Measurements from ENCODE around the gene APBB3. TPM values are rescaled to one million over a fixed set of nuclear protein-coding genes. Genes with fewer than 3 reads are reported as not detected.

APBB3 gene
- total RNA-seq, 2 donors from 2014 or later = 27.0 to 28.3 TPM

GRCh38 chr5:140571105-140571504 lies 6.7 kb upstream of the APBB3 start:
- DNase-seq (no peak), ATAC-seq (no peak)
- no peak overlapping the region for H3K4me3 ChIP-seq
- 77 to 83% methylated on average over 4 to 5 of the region's 5 CpGs for WGBS, 2 donors
- peaks cover 4% of the 10 kb centered on the region for H3K4me1 ChIP-seq
- no peaks in the 10 kb centered on the region for H3K27me3 ChIP-seq
- no peaks in the 10 kb centered on the region for H3K9me3 ChIP-seq
- TF ChIP-seq POLR2A (IDR thresholded peaks at IDR 0.05) = no peak
- TF ChIP-seq, protein P1, sequence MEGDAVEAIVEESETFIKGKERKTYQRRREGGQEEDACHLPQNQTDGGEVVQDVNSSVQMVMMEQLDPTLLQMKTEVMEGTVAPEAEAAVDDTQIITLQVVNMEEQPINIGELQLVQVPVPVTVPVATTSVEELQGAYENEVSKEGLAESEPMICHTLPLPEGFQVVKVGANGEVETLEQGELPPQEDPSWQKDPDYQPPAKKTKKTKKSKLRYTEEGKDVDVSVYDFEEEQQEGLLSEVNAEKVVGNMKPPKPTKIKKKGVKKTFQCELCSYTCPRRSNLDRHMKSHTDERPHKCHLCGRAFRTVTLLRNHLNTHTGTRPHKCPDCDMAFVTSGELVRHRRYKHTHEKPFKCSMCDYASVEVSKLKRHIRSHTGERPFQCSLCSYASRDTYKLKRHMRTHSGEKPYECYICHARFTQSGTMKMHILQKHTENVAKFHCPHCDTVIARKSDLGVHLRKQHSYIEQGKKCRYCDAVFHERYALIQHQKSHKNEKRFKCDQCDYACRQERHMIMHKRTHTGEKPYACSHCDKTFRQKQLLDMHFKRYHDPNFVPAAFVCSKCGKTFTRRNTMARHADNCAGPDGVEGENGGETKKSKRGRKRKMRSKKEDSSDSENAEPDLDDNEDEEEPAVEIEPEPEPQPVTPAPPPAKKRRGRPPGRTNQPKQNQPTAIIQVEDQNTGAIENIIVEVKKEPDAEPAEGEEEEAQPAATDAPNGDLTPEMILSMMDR (IDR thresholded peaks at IDR 0.05) = no peak
- intact Hi-C loops (cut with DNase I) = no loop called here
- H3K36me3 ChIP-seq (replicated peaks in 1 of 2; ENCODE audit: insufficient read depth in 1 of 2, low read depth in 2 of 2) = no peaks in the 10 kb centered on the region
- no peak overlapping the region for H3K27ac ChIP-seq

DNA sequence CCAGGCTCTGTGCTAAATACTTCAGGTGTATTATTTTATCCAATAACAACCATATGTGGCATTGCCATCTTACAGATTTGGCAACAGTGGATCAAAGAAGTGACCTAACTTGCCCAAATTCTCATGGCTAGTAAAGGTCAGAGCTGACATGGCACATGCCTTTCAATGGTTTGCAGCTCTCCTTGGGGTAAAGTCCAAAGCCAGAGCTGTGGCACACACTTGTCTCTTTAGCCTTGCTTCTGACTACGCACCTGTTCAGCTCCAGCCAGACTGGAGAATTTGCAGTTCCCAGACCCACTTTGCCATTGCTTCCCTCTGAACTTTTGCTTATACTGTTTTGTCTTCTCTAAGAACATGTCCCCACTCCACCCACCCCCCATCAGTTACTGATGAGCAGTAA lies 6.1 kb upstream of the APBB3 start:
- ATAC-seq (no peak), DNase-seq (no peak)
- no peak for TF ChIP-seq POLR2A (IDR thresholded peaks at IDR 0.05)
- TF ChIP-seq, protein P1 (IDR thresholded peaks at IDR 0.05) = no peak
- 100% methylated on average over 1 of the region's 1 CpG for WGBS, 2 donors
- H3K27me3 ChIP-seq = no peaks in the 10 kb centered on the region
- H3K9me3 ChIP-seq = no peaks in the 10 kb centered on the region
- H3K4me1 ChIP-seq = peaks cover 10% of the 10 kb centered on the region
- H3K27ac ChIP-seq = no peak overlapping the region
- intact Hi-C loops (cut with DNase I) = no loop called here
- H3K36me3 ChIP-seq (replicated peaks in 1 of 2; ENCODE audit: insufficient read depth in 1 of 2, low read depth in 2 of 2) = no peaks in the 10 kb centered on the region
- H3K4me3 ChIP-seq = no peak overlapping the region

- Histone ChIP-seq H3K9me3 (no peaks in the 10 kb centered on the region), H3K4me1 (peaks cover 15% of the 10 kb centered on the region), H3K36me3 (replicated peaks in 1 of 2; ENCODE audit: insufficient read depth in 1 of 2, low read depth in 2 of 2) (no peaks in the 10 kb centered on the region), H3K27ac (no peak overlapping the region), H3K27me3 (no peaks in the 10 kb centered on the region), H3K4me3 (no peak overlapping the region)
- ATAC-seq (no peak), DNase-seq (no peak)
- intact Hi-C loops (cut with DNase I) = no loop called here
- no peak for TF ChIP-seq POLR2A (IDR thresholded peaks at IDR 0.05)
- TF ChIP-seq, protein P1 (IDR thresholded peaks at IDR 0.05) = no peak
- whole genome bisulfite sequencing, 2 donors = 83 to 94% methylated on average over 3 to 4 of the region's 4 CpGs
Measured at GRCh38 chr5:140570058-140570457, 5.7 kb upstream of the APBB3 start.

GRCh38 chr5:140569197-140569596 lies 4.8 kb upstream of the APBB3 start:
- Histone ChIP-seq H3K4me1 (peaks cover 16% of the 10 kb centered on the region), H3K27ac (no peak overlapping the region)
- 77 to 85% methylated on average over 4 of the region's 4 CpGs for WGBS, 2 donors

More at GRCh38 chr5:140569197-140569596, 4.8 kb upstream of the APBB3 start:
- no peaks in the 10 kb centered on the region for H3K36me3 ChIP-seq (replicated peaks in 1 of 2; ENCODE audit: insufficient read depth in 1 of 2, low read depth in 2 of 2)
- no peak overlapping the region for H3K4me3 ChIP-seq
- DNase-seq = no peak
- H3K9me3 ChIP-seq = no peaks in the 10 kb centered on the region
- intact Hi-C loops (cut with DNase I) = loop anchor here (10.0 kb wide), 1 partner anchor 76 kb away; the partner anchor contains the start of genes IK and NDUFA2
- no peaks in the 10 kb centered on the region for H3K27me3 ChIP-seq
- ATAC-seq = no peak
- TF ChIP-seq, protein P1 (IDR thresholded peaks at IDR 0.05) = no peak
- TF ChIP-seq POLR2A (IDR thresholded peaks at IDR 0.05) = no peak
